HEK293 (cell line): ENCODE results near the gene DPF3.

Experiments
- CTCF ChIA-PET: fragments of 350-600 bp; formaldehyde crosslinking; extraction: SDS; loops from one replicate; lab custom pipeline; 2021; ENCODE audit warnings: antibody characterized with exemption; lab: Yijun Ruan, JAX
- POLR2A ChIA-PET: fragments of 300-600 bp; formaldehyde crosslinking; extraction: SDS; loops from one replicate; lab custom pipeline; 2020; ENCODE audit warnings: antibody characterized with exemption, inconsistent platforms; lab: Yijun Ruan, JAX
- H3K27ac ChIP-seq: fragments of 200-500 bp; sonication (Bioruptor generic); 2 replicates; pipeline ENCODE4 v1.5.1; 2014; ENCODE audit warnings: low read depth, low read length, control low read depth, inconsistent platforms; ENCODE audit errors: extremely low read depth
- H3K36me3 ChIP-seq, 2 experiments: fragments of 200-500 bp in 1 of 2; sonication (Bioruptor generic) in 1 of 2; 1 replicate in 1 of 2; 2 replicates in 1 of 2; pipeline ENCODE4 v1.5.1; 2014 to 2017; ENCODE audit warnings: inconsistent platforms in 2 of 2, low read length in 2 of 2; ENCODE audit not compliant: control insufficient read depth in 2 of 2, insufficient read depth in 1 of 2
- H3K4me1 ChIP-seq: fragments of 200-500 bp; sonication (Bioruptor generic); 2 replicates; pipeline ENCODE4 v1.5.1; 2014; ENCODE audit warnings: mild to moderate bottlenecking, low read length, inconsistent platforms; ENCODE audit not compliant: control insufficient read depth, insufficient read depth
- H3K4me3 ChIP-seq: 2 replicates; pipeline ENCODE4 v1.5.1; 2011; ENCODE audit warnings: low read depth, mild to moderate bottlenecking, control low read depth, low read length, moderate library complexity
- H3K9me3 ChIP-seq: fragments of 200-500 bp; sonication (Bioruptor generic); 2 replicates; pipeline ENCODE4 v1.5.1; 2014; ENCODE audit warnings: low read depth, low read length, inconsistent platforms; ENCODE audit not compliant: control insufficient read depth, insufficient read depth
- AEBP2 ChIP-seq: fragments of 450-650 bp; formaldehyde crosslinking; IDR thresholded peaks from 2 replicates; pipeline ENCODE4 v1.5.1; 2016; ENCODE audit warnings: missing biosample characterization, missing genetic modification characterization, borderline replicate concordance
- BCL11A ChIP-seq: fragments of 450-650 bp; formaldehyde crosslinking; IDR thresholded peaks from 2 replicates; pipeline ENCODE4 v1.5.1; 2016; ENCODE audit warnings: low read depth, missing biosample characterization, missing genetic modification characterization
- ZNF157 ChIP-seq: fragments of 450-650 bp; formaldehyde crosslinking; IDR thresholded peaks from 2 replicates; pipeline ENCODE4 v1.5.1; 2016; ENCODE audit warnings: missing biosample characterization, missing genetic modification characterization
- TF ChIP-seq, protein P1 (sequence below): fragments of 450-650 bp; formaldehyde crosslinking; IDR thresholded peaks from 2 replicates; pipeline ENCODE4 v1.5.1; 2017; ENCODE audit warnings: missing biosample characterization, mild to moderate bottlenecking, missing genetic modification characterization, moderate library complexity

Gene DPF3

DNA sequence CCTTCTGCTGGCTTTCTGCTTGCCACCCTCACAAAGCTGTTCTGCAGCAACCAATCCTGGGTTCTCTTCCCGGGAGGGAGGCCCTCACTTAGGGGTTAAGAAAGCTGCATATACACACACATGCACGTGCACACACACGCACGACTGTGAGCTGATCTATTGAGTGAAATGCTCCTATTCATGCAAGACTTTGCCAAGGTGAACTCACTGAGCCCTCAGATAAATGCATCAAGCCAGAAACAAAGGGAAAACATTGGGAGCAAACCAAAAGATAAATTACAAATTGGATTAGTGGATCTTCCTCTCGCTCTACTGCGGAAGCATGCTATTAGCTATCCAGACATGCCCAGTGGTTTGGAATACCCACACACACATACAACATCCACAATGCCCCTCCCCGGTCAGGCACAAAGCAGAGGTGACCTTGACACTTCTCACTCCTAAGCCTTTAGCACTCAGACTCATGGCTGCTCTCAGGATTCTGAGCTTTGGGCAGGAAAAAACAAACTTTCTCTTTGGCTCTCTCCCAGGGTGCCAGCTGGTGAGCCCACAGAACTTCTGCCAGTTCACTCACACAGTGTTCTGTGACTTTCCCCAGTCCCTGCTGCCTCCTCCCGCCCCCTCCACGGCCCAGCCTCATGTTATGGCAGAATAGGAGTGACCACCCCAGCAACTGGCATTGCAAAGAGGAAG, 320.0 kb downstream of the DPF3 start:
- POLR2A ChIA-PET, result no interaction called here
- CTCF ChIA-PET, result no interaction called here
- H3K27ac ChIP-seq, result no peak overlapping the region
- TF ChIP-seq AEBP2 (tag by site-specific recombination) (no peak), ZNF157 (tag by site-specific recombination) (no peak), BCL11A (no peak)
- TF ChIP-seq, protein P1, sequence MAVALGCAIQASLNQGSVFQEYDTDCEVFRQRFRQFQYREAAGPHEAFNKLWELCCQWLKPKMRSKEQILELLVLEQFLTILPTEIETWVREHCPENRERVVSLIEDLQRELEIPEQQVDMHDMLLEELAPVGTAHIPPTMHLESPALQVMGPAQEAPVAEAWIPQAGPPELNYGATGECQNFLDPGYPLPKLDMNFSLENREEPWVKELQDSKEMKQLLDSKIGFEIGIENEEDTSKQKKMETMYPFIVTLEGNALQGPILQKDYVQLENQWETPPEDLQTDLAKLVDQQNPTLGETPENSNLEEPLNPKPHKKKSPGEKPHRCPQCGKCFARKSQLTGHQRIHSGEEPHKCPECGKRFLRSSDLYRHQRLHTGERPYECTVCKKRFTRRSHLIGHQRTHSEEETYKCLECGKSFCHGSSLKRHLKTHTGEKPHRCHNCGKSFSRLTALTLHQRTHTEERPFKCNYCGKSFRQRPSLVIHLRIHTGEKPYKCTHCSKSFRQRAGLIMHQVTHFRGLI (tag by site-specific recombination), result no peak
- TF ChIP-seq, all 188 proteins: peak for 0
- Histone ChIP-seq H3K4me3 (no peak overlapping the region), H3K9me3 (no peaks in the 10 kb centered on the region), H3K36me3 (no peaks in the 10 kb centered on the region), H3K4me1 (no peaks in the 10 kb centered on the region)
